Central memory CD8-positive, alpha-beta T cell (primary cell): ENCODE measurements around the gene IRF3.

Experiments
- ATAC-seq: fragments of 150-1000 bp; cut with Tn5 transposase; replicated peaks from 2 replicates; pipeline ENCODE4 v1.10.0; 2022; ENCODE audit warnings: mild to moderate bottlenecking, moderate FRiP score, moderate number of reproducible peaks; ENCODE audit not compliant: poor library complexity, severe bottlenecking; ENCODE audit errors: extremely low read depth
- DNase-seq, 2 donors: peaks; one replicate each; pipeline ENCODE4 v3.0.0; 2021; ENCODE audit warnings: low spot score in 2 of 2
- H3K27ac Mint-ChIP-seq: one replicate; pipeline ENCODE4 v1.8.0; 2022; ENCODE audit warnings: low read depth, mild to moderate bottlenecking, moderate library complexity, mixed read lengths
- H3K27me3 Mint-ChIP-seq: one replicate; pipeline ENCODE4 v1.8.0; 2022; ENCODE audit warnings: mixed read lengths
- H3K36me3 Mint-ChIP-seq: one replicate; pipeline ENCODE4 v1.8.0; 2022; ENCODE audit warnings: mild to moderate bottlenecking, moderate library complexity, mixed read lengths; ENCODE audit not compliant: insufficient read depth
- H3K4me1 Mint-ChIP-seq: one replicate; pipeline ENCODE4 v1.8.0; 2022; ENCODE audit warnings: mixed read lengths
- H3K4me3 Mint-ChIP-seq: one replicate; pipeline ENCODE4 v1.8.0; 2022; ENCODE audit warnings: mild to moderate bottlenecking, moderate library complexity, mixed read lengths
- H3K9me3 Mint-ChIP-seq: one replicate; pipeline ENCODE4 v1.8.0; 2022; ENCODE audit warnings: mixed read lengths

The IRF3 gene

DNA sequence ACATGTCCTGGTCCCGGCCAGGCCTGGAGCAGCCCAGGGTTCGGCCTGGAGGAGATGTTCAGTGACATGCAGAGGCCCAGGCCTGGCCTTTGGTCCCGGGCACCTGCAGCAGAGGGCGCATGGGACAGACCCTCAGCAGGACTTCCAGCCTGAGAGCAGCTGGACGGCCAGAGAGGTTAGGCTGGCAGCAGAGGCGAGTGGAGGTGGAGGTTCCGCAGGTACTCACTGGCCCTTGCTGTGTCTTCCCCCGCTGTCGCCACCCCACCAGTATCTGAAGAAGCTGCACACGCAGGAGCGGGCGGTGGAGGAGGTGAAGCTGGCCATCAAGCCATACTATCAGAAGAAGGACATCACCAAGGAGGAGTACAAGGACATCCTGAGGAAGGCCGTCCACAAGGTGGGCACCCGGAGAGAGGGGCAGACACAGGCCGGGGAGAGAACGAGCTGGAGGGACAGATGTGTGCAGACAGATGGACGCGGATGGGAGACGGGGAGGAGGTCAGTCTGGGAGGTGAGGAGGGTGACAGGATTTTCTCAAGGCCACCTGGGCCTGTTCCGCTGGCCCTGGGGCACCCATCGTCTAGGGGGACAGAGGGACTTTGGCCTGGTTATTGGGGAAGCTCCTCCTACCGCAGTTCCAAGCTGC lies 8.0 kb downstream of the IRF3 start:
- ATAC-seq (no peak), DNase-seq (no peak)
- peak overlapping the region; percentile 81 for H3K27ac Mint-ChIP-seq
- H3K4me3 Mint-ChIP-seq, result no peak overlapping the region
- H3K9me3 Mint-ChIP-seq, result no peaks in the 10 kb centered on the region
- H3K36me3 Mint-ChIP-seq, result peaks cover 30% of the 10 kb centered on the region
- no peaks in the 10 kb centered on the region for H3K4me1 Mint-ChIP-seq
- H3K27me3 Mint-ChIP-seq, result no peaks in the 10 kb centered on the region

DNA sequence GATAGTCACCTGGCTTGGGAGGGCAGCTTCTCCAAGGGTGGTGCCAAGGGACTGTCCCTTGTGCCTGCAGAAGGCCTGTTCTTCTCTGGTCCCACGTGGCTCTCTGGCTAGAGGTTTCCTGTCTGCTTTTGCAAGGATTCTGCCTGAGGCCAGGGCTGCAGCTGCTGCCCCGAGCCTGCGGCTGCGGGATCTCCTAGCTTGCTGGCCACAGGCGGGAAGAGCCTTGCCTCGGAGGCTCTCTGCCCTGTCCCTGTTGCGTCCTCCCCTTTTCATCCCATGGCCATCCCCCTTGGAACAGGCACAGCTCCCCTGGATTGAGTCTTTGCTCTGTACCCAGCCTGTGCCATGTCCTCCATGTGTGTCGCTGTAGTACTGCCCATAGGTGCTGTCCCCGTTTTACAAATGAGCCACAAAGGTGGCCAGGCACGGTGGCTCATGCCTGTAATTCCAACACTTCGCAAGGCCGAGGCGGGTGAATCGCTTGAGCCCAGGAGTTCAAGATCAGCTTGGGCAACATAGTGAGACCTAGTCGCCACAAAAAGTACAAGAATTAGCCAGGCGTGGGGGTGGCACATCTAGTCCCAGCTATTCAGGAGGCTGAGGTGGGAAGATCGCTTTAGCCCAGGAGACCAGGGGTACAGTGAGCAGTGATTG lies 9.1 kb downstream of the IRF3 start:
- no peaks in the 10 kb centered on the region for H3K4me1 Mint-ChIP-seq
- no peak for DNase-seq
- H3K27ac Mint-ChIP-seq, result no peak overlapping the region
- ATAC-seq, result no peak
- H3K4me3 Mint-ChIP-seq, result no peak overlapping the region
- H3K9me3 Mint-ChIP-seq, result no peaks in the 10 kb centered on the region
- H3K27me3 Mint-ChIP-seq, result no peaks in the 10 kb centered on the region
- H3K36me3 Mint-ChIP-seq, result peaks cover 30% of the 10 kb centered on the region

DNA sequence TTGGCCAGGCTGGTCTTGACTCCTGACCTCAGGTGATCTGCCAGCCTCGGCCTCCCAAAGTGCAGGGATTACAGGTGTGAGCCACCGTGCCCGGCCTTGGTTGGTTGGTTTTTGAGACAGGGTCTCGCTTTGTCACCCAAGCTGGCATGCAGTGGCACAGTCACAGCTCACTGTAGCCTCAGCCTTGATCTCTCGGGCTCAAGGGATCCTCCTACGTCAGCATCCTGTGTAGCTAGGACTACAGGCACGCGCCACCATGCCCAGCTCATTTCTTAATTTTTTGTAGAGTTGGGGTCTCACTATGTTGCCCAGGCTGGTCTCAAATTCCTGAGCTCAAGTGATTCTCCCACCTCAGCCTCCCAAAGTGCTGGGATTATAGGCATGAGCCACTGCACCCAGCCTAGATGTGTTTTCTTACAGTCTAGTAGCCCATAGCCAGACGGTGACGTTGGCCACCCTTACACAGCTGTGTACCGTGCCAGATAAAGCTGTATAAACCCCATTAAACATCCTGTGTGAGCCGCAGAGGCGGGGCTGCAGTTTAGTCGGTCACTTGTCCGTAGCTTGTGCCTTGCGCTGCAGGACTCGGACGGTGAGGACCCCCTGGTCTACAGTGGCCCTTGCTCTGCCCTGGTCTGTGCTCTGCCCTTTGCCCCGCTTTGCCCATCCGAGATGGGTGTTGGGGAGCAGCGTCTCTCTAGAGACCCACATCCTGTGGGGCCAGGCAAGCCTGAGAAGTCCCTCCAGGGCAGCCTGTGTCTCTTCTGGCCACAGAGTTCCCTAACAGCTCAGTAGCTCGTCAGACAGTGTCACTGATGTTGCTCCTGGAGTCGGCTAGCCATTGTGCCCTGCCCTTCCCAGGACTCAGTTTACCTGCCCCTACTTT lies 9.8 kb downstream of the IRF3 start:
- H3K4me3 Mint-ChIP-seq, result no peak overlapping the region
- peaks cover 28% of the 10 kb centered on the region for H3K36me3 Mint-ChIP-seq
- H3K9me3 Mint-ChIP-seq, result no peaks in the 10 kb centered on the region
- no peaks in the 10 kb centered on the region for H3K4me1 Mint-ChIP-seq
- H3K27me3 Mint-ChIP-seq, result no peaks in the 10 kb centered on the region
- no peak for DNase-seq
- peak; percentile 58 for ATAC-seq
- H3K27ac Mint-ChIP-seq, result peak overlapping the region; percentile 55

DNA sequence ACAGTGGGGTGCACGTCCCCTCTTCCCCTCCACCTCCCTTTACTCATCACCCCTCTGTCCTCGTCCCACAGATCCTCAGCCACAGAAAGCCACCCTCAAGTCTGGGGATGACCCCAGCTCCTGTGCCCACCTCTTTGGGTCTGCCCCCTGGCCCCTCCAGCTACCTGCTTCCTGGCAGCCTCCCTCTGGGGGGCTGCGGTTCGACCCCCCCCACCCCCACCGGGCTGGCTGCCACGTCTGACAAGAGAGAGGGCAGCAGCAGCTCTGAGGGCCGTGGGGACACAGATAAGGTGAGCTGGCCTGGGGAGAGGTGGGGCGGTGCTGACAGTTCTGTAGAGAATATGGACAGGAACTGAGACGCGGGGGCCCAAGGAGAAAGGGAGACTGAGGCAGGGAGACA lies 11.1 kb downstream of the IRF3 start:
- no peak for ATAC-seq
- Mint-ChIP-seq H3K27ac (no peak overlapping the region), H3K36me3 (peaks cover 26% of the 10 kb centered on the region), H3K27me3 (no peaks in the 10 kb centered on the region), H3K4me1 (no peaks in the 10 kb centered on the region), H3K9me3 (no peaks in the 10 kb centered on the region), H3K4me3 (no peak overlapping the region)
- DNase-seq, result no peak

DNA sequence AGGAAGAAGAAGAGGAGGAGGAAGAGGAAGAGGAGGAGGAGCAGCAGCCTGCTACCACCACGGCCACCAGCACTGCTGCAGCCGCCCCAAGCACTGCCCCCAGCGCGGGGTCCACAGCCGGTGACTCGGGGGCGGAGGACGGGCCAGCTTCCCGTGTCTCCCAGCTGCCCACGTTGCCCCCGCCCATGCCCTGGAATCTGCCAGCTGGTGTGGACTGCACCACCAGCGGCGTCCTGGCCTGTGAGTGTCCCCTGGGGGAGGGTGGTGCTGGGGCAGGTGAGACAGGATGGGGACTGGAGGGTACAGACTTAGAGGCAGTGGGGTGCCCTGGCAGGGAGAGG lies 12.2 kb downstream of the IRF3 start:
- DNase-seq (no peak), ATAC-seq (no peak)
- no peaks in the 10 kb centered on the region for H3K9me3 Mint-ChIP-seq
- H3K36me3 Mint-ChIP-seq, result peaks cover 27% of the 10 kb centered on the region
- H3K4me3 Mint-ChIP-seq, result no peak overlapping the region
- H3K27ac Mint-ChIP-seq, result no peak overlapping the region
- H3K27me3 Mint-ChIP-seq, result no peaks in the 10 kb centered on the region
- H3K4me1 Mint-ChIP-seq, result no peaks in the 10 kb centered on the region

DNA sequence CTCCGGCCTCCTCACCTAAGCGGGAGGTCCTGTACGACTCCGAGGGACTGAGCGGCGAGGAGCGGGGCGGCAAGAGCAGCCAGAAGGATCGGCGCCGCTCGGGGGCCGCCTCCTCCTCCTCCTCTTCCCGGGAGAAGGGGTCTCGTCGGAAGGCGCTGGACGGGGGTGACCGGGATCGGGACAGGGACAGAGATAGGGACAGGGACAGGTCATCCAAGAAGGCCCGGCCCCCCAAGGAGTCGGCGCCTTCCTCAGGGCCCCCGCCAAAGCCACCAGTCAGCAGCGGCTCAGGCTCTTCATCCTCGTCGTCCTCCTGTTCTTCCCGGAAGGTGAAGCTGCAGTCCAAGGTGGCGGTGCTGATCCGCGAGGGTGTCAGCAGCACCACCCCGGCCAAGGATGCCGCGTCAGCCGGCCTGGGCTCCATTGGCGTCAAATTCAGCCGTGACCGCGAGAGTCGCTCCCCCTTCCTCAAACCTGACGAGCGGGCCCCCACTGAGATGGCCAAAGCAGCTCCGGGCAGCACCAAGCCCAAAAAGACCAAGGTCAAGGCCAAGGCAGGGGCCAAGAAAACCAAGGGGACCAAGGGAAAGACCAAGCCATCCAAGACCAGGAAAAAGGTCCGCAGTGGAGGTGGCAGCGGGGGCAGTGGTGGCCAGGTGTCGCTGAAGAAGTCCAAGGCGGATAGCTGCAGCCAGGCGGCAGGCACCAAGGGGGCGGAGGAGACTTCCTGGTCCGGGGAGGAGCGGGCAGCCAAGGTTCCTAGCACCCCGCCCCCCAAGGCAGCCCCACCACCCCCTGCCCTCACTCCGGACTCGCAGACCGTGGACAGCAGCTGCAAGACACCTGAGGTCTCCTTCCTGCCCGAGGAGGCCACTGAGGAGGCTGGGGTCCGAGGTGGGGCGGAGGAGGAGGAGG lies 12.8 kb downstream of the IRF3 start:
- Mint-ChIP-seq H3K27ac (no peak overlapping the region), H3K36me3 (peaks cover 29% of the 10 kb centered on the region), H3K9me3 (no peaks in the 10 kb centered on the region)

DNA sequence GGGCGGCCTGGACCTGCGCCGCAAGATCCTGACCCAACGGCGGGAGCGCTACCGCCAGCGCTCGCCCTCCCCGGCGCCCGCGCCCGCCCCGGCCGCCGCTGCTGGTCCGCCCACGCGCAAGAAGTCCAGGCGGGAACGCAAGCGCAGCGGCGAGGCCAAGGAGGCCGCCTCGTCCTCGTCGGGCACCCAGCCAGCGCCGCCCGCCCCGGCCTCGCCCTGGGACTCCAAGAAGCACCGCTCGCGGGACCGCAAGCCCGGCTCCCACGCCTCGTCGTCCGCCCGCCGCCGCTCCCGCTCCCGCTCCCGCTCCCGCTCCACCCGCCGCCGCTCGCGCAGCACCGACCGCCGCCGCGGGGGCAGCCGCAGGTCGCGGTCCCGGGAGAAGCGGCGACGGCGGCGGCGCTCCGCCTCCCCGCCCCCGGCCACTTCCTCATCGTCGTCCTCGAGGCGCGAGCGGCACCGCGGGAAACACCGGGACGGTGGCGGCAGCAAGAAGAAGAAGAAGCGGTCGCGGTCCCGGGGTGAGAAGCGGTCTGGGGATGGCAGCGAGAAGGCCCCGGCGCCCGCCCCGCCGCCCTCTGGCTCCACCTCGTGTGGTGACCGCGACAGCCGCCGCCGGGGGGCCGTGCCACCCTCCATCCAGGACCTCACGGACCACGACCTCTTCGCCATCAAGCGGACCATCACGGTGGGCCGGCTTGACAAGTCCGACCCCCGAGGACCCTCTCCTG lies 13.7 kb downstream of the IRF3 start:
- H3K27me3 Mint-ChIP-seq, result no peaks in the 10 kb centered on the region
- H3K4me1 Mint-ChIP-seq, result no peaks in the 10 kb centered on the region
- DNase-seq, result no peak
- H3K9me3 Mint-ChIP-seq, result no peaks in the 10 kb centered on the region
- peaks cover 25% of the 10 kb centered on the region for H3K36me3 Mint-ChIP-seq
- no peak overlapping the region for H3K27ac Mint-ChIP-seq
- no peak overlapping the region for H3K4me3 Mint-ChIP-seq
- no peak for ATAC-seq

More for the DNA sequence above, 12.8 kb downstream of the IRF3 start:
- DNase-seq (no peak), ATAC-seq (no peak)
- Mint-ChIP-seq H3K4me3 (no peak overlapping the region), H3K4me1 (no peaks in the 10 kb centered on the region), H3K27me3 (no peaks in the 10 kb centered on the region)

DNA sequence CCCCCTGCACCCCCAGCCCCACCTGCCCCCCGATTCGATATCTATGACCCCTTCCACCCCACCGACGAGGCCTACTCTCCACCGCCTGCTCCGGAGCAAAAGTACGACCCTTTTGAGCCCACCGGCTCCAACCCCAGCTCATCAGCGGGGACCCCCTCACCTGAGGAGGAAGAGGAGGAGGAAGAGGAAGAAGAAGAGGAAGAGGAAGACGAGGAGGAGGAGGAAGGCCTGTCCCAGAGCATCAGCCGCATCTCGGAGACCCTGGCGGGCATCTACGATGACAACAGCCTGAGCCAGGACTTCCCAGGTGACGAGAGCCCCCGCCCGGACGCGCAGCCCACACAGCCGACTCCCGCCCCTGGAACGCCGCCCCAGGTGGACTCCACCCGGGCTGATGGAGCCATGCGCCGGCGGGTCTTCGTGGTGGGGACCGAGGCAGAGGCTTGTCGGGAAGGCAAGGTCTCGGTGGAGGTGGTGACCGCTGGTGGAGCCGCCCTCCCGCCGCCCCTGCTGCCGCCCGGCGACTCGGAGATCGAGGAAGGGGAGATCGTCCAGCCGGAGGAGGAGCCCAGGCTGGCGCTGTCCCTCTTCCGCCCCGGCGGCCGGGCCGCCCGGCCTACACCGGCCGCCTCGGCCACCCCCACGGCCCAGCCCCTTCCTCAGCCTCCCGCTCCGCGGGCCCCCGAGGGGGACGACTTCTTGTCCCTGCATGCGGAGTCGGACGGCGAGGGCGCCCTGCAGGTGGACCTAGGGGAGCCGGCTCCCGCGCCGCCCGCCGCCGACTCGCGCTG lies 14.4 kb downstream of the IRF3 start:
- DNase-seq (no peak), ATAC-seq (no peak)
- Mint-ChIP-seq H3K36me3 (peaks cover 27% of the 10 kb centered on the region), H3K9me3 (no peaks in the 10 kb centered on the region), H3K4me1 (no peaks in the 10 kb centered on the region), H3K4me3 (no peak overlapping the region), H3K27ac (no peak overlapping the region), H3K27me3 (no peaks in the 10 kb centered on the region)

DNA sequence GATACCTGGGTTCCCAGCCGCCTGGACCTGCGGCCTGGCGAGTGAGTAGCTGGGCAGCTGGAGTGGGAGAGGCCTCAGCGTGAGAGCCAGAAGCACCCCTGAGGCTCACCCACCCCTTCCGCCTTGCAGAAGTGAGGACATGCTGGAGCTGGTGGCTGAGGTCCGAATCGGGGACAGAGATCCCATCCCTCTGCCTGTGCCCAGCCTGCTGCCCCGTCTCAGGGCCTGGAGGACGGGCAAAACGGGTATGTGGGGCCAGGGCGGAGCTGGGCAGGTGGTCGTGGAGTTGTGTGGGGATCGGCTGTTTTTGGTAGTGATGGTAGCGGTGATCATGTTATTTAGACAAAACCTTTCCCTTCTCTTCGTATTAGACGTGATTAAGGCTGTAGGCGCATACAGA lies 19.1 kb downstream of the IRF3 start:
- Mint-ChIP-seq H3K27ac (no peak overlapping the region), H3K9me3 (no peaks in the 10 kb centered on the region), H3K4me3 (no peak overlapping the region), H3K36me3 (peaks cover 31% of the 10 kb centered on the region), H3K27me3 (no peaks in the 10 kb centered on the region), H3K4me1 (peaks cover 36% of the 10 kb centered on the region)
- ATAC-seq (no peak), DNase-seq (no peak)

DNA sequence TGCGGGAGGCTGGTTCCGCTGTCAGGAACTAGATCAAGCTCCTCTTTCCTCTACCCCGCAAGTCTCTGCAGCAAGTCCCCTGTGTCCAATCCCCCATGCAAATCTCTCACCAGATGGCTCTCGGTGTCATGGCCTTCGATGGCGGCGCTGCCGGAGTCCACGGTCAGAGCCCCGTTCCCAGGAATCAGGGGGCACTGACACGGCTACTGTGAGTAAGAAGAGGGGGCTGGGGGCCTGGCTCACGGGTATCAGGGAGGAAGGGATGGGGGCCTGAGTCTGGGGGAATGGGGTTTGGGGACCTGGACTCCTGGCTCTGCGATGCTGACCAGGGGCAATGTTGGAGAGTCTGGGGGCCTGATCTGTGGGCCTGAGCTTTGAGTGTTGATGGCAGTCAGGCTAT lies 19.7 kb downstream of the IRF3 start:
- Mint-ChIP-seq H3K9me3 (no peaks in the 10 kb centered on the region), H3K36me3 (peaks cover 34% of the 10 kb centered on the region)
- ATAC-seq, result no peak

DNA sequence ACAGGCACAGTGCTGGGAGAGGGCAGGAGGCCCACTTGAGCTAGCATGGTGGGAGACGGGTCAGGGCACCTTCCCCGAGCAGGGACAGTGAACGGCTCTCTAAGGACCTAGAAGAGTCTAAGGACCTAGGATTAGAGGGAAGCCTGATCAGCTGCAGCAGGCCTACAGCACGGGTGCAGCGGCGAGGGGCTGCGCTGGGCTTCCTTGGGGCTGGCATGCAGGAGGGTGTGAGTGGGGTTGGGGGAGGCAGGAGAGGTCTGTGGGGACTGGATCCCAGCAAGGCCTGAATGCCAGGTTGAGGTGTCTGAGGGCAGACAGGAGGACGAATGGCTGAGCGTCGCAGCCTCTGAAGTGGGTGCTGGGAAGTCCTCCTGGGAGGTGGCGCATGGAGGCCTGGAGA lies 20.1 kb downstream of the IRF3 start:
- no peak for ATAC-seq
- Mint-ChIP-seq H3K27ac (peak overlapping the region; percentile 57), H3K9me3 (no peaks in the 10 kb centered on the region), H3K4me1 (peaks cover 44% of the 10 kb centered on the region), H3K4me3 (no peak overlapping the region), H3K36me3 (peaks cover 37% of the 10 kb centered on the region), H3K27me3 (no peaks in the 10 kb centered on the region)
- no peak for DNase-seq

More for the DNA sequence above, 19.7 kb downstream of the IRF3 start:
- no peak overlapping the region for H3K27ac Mint-ChIP-seq
- no peak for DNase-seq
- H3K4me3 Mint-ChIP-seq, result no peak overlapping the region
- H3K4me1 Mint-ChIP-seq, result peaks cover 40% of the 10 kb centered on the region
- H3K27me3 Mint-ChIP-seq, result no peaks in the 10 kb centered on the region
